Stimulated activated CD8-positive, alpha-beta memory T cell treated with anti-CD3 and anti-CD28 coated beads, Interleukin-7, amount 100 ng/mL, for 4 hours (primary cell): Measurements from ENCODE around the gene PRDM15.
A peak's percentile ranks its signal among the peaks of the same experiment; 100 is the strongest.

Experiments
- DNase-seq, 2 donors: peaks; one replicate each; pipeline ENCODE4 v3.0.0-alpha.2; 2020; ENCODE audit warnings: low read depth in 2 of 2

PRDM15 gene

DNA sequence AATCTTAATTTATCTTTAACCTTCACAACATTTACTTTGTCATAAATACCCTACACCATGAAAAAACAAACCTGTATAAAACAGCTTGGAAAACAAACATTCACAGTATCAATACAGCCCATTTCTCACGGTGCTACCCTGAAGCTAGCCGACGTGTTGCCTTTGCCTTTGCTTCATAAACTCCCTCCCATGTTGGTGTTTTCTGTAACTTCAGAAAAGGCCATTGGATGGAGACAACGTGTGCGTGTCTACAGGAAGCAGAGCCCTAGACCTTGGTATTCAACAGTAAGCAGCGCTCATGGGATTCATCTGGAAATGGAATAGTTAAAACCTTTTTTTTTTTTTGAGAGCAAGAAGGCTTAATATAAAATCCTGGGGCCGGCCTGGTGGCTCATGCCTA lies 7.2 kb upstream of the PRDM15 start:
- DNase-seq: no peak

DNA sequence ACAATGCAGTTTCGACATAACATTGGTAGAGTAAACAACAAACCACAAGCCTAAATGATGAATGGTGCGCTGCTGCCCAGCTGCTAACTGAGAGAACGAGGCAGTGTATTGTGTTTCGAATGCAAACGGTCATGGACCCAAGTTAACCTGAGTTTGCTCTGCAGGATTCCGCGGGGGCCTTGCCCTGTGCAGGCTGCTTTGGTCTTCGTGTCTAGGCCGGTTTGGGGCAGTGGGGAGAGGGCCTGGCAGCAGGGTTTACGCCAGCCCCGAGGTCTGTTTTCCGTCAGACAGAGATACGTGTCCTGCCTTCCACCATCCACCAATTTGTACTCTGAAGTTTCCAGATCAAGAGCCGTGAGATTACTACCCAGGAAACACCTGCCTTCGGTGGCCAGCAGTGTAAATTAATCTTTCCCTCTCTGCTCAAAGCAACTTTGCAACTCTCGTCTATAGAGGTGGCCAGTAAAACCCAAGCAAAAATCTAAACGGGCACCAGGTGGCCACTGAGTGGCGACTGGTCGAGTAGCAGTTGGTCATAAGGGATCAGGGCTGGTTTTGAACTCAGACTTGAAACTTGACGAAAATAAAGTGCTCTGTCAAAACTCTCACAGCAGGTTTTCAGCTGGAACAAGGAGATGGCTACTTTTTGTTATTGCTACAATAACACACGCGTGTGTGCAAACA lies 6.3 kb upstream of the PRDM15 start:
- DNase-seq: no peak

DNA sequence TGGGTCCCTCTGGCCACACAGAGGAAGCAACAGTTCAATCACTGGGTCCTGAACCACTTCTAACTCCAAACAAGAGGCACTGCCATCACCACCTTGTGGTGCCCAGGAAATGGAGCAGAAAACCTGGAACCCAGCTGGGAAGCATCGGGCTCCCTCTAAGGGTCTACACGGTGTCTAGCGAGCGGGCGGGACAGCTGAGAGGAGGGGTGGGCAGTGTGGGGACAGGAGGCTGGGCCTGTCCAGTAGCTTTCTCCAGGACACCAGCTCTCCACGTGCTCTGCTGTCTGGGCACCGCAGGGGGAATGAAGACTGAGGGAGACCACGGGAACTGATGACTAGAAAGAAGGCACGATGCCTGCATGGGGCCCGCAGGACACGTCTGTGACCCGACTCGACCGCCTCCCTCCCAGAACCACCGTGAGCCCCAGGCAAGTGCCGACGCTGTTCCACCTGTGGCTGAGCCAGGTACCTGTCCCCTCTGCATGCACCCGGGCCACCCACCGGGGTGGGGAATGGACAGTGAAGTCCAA lies 5.4 kb upstream of the PRDM15 start:
- no peak for DNase-seq

DNA sequence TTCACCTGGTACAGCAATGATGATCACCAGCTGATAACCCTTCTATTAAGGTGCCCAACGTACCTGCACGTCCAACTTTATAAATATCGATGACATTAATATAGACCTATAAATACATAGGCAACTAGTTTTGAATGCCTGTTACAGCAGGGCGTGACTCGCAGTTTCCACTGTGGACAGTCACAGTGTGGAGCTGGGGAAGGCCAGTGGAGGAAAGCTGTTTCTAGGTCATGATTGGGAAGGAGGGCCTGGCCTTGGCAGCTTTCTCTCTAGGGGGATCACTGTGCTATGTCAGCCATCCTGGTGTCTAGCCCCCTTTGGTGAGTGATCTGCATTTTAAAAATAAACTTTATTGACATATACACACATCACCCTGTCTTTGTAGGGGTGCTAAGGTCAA lies 4.4 kb upstream of the PRDM15 start:
- no peak for DNase-seq

DNA sequence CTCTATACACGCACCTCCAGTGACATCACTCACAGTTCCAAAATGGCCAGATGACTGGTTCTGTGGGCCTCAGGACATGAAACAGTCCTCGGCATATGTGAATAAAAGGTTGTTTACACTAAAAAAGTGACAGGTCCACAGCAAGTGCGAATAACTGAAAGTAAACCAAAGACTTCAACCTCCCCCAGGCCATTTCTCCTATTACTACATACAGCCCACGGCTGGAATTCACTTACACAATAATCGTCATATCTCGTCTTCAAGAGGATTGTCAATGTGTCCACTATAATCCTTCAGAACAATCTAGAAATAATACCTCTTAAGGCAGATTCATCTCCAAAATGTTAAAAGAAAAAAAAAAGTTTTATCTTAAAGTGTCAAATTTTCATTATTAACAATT lies 1.9 kb upstream of the PRDM15 start:
- DNase-seq: no peak

DNA sequence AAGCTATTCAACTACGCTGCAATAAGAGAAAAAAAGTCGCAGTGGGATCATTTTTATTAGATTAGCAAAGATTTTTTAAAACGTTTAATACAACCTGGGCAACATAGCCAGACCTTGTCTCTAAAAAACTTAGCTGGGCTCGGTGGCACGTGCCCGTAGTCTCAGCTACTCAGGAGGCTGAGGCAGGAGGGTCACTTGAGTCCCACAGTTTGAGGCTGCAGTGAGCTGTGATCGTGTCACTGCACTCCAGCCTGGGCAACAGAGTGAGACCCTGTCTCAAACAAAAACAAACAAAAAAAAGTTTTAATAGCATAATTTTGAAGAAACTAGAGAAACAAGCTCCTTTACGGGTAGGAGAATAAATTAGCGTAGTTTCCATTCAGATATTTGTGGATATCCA lies 1.0 kb upstream of the PRDM15 start:
- DNase-seq: no peak

DNA sequence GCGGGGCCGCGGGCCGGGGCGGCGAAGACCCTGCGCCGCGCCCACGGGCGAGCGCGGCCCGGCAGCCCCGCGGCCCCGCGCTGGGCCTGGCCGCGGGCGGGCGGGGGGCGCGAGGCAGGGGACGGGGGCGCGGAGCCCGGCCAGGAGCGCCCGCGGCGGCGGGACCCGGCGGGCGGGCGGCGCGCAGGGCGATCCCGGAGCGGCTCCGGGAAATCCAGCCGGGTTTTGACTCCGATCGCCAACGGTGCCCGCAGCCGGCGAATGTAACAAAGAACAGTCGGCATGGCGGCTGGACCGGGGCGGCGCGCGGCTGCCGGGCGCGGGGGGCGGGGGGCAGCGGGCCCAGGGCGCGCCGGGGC lies 334 bp downstream of the PRDM15 start:
- peak; percentile 52 to 71 for DNase-seq

DNA sequence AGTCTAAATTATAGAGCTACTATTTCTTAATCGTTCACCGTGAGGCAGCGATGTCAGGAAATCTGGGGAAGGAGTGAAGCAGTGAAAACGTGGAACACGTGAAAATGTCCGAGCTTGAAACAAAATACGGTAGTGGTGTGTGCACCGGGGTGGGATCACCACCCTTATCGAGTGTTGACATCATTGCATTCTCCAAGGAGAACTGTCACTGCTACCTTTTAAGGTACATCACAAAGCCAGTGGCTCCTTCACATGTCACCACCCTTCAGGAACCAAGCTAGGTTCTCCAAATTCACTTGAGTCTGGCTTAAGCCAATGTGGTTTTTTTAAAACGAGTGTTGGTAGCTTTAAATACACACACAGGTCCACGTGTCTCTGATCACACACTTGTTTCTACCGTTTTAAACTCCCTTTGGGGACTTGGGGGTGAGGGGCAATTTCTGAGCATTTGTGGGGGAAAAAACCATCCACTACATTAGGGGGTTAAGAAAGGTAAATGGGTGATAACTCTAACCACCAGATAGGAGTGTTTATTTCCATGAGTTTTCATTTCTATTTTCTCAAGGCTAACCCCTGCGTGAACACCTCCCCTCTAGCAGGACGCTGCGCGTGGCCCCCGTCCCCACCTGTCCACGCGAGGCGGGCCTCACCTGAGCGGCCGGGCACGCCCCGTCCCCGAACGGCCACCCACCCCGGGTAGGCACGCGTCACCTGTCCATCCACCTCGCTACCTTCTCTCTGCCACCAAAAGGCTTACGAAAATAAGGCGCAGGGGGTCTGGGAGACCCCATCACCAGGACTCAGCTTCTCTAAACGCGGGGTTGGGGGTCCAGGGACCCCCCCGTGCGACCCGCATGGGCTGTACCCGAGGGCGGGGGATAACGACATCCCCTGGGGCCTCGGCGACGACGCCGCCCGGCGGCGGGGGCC lies 978 bp downstream of the PRDM15 start:
- peak in 1 of 2 donors; percentile 23 for DNase-seq

DNA sequence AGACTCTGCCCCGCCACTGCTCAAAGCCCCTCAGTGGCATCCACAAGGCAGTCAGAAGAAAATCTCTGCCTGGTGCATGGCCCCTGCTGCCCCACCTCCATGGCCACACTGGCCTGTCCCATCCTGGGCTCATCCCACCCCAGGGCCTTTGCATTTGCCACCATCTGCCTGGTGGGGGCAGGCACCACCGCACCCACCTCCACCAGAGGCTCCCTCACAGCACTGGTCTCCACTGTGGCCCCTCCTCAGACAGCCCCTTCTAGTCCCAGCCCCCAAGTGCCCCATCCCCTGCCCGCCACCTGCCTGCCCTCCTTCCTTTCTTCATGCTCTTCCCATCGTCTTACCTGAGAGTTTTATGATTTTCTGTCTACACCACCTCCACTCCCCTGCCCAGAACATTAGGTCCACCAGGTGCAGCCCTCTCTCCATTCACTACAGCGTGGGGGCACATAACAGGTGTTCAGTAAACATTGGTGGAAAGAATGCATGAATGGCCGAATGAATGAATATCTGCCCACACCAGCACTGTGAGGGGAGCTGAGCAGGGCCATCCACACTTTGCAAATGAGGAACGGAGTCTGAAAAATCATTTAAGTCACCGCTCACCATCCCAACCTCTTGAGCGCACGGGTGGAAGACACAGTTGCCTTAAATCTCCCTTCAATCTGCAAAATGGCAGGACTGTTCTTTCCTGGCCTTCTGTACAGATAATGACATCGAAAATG lies 2.1 kb downstream of the PRDM15 start:
- no peak for DNase-seq

DNA sequence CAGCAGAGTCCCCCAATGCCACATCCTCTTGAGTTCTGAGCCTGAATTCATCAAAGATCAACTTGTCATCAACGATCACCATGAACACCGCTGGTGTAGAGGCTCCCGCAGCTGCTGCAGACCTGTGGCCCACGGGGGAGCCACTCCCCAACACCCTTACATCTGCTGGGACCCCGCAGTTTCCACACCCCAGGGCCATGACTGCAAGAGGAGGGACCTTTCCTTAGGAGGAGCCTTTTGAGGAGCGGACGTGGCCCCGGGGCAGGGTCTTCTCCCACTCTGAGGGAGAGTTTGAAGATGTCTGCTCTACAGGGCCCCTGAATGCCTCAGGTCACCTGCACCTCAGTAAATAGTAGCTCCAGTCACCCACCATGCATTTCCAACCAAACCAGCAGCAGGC lies 2.7 kb downstream of the PRDM15 start:
- DNase-seq: no peak

DNA sequence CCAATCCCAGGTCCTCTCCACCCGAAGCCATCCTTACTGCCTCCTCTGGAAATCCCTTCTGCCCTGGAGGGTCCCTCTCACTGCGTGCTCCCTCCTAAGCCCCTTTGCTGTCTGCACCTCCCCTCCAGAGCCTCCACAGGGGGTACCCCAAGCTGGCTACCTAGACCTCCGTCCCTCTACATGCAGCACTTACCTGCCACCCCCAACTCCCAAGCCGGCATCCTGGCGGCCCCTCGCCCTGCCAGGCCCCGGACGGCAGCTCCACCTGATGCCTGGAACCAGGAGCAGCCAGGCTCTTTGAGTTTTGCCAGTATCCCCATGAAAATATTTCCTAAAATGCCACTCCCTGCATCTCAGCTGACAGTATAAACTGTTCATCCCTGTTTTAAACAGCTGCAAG lies 4.1 kb downstream of the PRDM15 start:
- DNase-seq: no peak

DNA sequence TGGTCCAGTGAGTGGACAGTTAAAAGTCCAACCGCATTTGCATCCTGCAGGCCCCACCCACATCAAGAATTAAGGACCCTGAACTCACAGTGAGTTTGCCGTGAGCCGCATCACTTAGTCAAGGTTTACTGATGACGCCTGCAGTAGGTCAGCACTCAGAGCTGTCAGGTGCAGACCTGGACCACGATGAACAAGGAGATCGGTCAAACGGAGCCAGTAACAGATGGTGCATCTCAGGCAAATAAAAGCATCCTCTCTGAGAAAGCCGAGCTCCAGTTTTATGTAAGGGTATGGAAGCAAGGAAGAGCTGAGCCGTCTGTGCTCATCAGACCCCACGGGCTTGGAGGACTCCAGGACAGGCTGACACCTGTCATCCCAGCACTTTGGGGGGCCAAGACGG lies 4.5 kb downstream of the PRDM15 start:
- DNase-seq: no peak

DNA sequence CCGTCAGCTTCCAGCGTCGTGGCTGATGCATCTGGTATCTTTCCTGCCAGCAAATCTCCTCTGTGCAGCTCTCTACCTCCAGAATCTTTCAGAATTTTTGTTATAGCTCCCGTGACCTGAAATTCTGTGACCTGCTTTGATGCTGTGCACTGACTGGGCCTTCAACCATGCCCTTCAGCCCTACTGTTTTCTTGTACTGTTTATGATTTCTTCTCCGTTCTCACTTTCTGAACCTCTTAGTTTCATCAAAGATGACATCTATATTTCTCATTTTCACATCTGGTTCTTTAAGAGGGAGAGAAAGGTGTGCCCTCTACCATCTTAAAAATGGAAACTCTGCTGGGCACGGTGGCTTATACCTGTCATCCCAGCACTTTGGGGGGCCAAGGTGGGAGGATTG lies 5.7 kb downstream of the PRDM15 start:
- no peak for DNase-seq

DNA sequence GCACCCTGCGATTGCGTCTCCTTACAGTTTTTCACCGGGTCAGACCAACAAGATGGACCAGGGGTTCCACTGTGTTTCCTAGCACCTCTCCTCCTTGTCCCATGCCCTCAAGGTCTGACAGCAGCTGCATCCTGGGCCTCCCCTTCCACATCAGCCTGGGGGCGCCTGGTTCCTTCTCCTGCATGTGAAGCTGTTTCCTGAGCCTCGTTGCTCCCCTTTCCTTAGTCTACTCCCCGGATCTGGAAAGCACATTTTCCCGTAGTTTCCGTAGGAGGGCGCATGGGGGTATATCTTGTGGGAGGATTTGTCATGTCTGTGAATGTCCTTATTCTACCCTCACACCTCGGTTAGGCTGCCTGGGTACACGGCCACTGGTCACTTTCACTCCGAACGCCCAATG lies 6.1 kb downstream of the PRDM15 start:
- no peak for DNase-seq

DNA sequence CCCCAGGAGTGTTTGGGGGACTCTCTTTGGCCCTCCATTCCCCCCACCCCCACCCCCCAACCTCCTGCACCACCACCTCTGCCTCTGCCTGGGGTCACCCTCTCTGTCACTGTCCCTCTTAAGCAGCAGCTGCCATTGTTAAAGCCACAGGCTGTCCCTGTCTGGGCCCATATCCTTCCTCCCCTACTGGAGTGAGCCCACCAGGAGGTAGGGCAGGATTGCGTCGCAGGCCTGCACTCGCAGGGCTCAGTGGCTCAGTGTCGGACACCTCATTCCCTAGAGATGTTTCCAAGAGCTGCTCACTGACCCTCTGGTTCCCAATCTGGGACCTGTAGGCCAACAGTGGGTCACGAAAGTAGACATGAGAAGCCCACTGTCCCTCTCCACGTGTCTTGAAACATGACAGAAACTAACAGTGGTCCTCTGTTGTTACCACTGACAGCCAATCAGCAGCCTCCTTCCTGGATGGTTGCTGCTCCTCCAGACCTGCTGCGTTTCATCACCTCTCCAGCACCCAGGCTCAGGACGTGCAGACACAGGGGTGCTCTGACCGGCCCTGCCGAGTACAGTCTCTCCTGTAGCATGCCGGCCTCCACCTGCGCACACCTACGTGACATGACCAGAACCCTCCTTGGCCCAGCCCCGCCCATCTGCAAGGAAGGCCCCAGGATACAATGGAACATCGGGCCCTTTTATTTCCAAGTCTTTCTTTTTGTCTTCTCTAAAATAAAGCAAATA lies 7.7 kb downstream of the PRDM15 start:
- no peak for DNase-seq

DNA sequence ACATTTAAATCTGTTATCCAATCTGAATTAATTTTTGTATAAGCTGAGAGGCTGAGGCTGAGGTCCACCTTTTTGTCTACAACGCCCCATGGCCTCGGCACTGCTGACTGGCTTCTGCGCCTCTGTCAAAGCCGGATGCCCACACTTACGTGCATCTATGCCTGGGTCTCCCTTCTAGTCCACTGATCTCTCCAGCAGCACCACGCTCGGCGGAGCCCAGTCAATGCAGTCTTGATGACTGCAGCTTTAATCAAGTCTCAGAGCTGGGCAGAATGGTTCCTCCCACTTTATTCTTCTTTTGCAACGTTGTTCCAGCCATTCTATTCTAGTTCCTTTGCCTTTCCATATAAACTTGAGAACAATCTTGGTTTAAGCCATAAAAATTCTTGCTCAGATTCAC lies 9.4 kb downstream of the PRDM15 start:
- no peak for DNase-seq

DNA sequence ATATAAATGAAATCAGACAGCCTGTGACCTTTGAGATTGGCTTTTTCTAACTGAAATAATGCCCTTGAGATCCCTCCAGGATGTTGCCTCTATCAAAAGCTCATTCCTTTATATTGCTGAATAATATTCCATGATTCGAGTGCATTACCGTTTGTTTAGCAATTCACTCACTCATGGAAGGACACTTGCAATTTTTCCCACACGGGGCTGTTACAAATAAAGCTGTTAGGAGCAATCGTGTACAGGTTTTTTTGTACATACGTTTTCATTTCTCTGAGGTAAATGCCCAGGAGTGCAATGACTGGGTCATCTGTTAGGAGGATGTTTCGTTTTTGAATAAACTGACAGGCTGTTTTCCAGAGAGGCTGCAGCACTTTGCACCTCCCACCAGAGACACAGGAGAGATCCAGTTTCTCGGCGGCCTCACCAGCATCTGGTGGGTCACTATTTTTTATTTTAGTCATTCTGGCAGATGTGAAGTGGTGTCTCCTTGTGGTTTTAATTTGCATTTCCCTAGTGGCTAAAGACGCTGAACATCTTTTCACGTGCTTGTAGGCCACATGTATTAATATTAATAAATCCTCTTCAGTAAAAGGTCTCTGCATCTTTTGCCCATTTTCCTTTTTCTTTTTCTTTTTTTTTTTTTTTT lies 11.0 kb downstream of the PRDM15 start:
- no peak for DNase-seq

DNA sequence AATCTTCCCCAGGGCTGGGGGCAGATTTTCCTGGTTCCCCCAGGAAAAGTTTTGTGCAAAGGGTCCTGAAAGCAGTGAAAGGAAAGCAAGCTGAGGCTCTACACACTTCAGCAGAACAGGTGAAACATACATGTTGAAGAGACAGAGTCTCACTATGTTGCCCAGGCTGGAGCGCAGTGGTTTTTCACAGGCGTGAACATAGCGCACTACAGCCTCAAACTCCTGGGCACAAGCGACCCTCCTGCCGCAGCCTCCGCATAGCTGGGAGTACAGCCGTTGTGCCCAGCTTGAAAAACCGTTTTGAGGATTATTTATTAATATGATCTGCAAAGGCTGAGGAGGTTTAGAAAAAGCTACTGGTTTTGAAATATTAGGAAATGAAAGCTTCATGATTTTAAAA lies 11.8 kb downstream of the PRDM15 start:
- DNase-seq: no peak

DNA sequence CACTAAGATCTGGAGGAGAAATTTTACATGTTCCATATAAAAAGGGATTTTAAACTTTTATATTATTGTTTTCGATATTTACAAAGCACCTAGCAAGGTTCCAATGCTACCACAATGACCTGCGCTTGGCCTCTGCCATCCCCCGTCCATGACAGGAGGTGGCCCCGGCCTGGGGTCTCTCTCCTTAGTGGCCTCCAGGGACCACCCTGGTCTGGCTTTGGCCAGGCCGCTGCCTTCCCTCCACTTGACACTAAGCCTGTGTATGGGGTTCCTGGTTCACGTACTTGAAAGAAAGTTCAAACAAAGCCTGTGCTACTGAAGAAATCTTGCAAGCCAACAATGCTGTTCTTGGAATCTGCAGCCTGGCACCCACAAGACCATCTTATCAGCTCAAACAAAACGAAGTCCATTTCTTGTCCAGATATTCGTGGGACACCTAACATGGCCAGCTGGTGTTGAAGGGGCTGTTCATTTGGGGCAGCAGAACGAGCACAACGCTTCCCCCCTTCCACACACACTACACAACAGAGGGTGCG lies 12.8 kb downstream of the PRDM15 start:
- no peak for DNase-seq

DNA sequence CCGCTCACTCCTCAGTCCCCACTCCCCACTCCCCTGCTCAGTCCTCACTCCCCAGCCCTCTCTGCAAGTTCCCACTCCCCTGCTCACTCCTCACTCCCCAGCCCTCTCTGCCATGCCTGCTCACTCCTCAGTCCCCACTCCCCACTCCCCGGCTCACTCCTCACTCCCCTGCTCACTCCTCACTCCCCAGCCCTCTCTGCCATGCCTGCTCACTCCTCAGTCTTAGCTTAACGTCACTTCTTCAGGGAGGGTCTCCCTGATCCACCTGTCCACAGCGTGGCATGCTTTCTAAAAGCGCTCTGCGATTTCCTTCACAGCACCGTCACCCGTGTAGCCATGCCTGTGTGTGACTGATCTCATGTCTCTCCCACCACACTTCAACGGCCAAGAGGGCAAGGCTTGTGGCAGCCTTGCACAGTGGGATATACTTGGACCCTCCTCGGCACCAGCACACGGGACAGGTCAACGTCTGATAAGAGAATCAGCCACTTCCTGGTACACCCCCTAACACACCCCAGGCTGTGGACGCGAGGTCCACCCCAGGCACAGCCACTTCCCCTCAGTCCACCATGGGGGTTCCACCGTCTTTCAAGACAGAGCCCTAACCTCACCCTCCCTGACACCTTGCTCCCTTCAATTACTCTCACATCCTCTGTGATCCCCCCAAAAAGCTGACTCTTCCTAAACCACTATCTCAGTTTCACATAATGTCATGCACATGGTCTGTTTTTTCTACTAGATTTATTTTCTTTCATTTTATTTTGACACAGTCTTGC lies 14.0 kb downstream of the PRDM15 start:
- no peak for DNase-seq
